DMS153 (cell line): ENCODE data around the gene INS.
"Not testable (repeated sequence)": the region's sequence is repeated elsewhere in the genome, so short reads cannot be mapped to it uniquely, and the experiment has no call there.

ENCODE experiments used
- DNase-seq: peaks from one replicate; lab custom pipeline; 2025; lab: John Stamatoyannopoulos, UW

INS gene

DNA sequence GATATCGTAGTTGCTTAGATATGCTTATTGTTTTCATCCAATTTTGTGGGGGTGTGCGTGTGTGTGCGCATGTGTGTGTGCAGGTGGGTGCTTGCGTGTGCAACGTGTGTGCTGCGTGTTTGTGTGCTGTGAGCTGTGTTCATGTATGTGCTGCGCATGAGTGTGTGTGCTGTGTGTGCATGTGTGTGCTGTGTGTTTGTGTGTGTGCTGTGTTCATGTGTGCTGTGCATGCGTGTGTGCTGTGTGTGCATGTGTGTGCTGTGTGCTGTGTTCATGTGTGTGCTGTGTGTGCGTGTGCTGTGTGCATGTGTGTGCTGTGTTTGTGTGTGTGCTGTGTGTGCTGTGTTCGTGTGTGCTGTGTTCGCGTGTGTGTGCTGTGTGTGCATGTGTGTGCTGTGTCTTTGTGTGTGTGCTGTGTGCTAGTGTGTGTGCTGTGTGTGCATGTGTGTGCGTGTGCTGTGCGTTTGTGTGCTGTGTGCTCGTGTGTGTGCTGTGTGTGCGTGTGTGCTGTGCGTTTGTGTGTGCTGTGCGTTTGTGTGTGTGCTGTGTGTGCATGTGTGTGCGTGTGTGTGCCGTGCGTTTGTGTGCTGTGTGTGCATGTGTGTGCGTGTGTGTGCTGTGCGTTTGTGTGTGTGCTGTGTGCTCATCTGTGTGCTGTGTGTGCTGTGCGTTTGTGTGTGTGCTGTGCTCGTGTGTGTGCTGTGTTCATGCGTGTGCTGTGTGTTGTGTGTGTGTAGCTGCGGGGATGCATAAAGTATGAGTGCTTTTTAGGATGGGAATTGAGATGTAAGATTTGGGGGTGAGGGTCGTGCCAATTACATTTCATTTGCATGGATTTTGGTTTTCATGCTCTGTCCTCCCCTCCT lies 29.4 kb downstream of the INS start:
- no peak for DNase-seq

DNA sequence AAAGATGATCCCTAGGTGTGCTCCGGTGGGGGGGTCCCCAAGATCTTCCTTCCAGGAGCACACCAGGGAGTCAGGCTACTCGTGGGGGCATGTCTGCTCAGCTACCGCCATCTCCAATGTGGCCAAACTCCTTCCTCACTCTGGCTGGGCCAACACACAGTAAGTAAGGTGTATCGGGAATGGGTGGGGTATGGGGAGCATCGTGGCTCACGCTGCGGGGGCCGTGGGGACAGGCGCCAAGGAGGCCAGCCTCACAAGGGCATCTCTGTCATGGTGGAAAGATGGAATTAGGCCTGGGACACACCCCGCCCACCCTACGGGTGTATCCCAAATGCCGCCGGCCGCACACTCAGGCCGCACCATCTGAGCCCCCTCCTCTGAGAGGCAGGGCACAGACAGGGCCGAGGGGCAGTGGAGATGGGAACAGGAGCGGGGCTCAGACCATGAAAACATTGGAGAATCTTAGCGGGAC lies 30.1 kb downstream of the INS start:
- no peak for DNase-seq

DNA sequence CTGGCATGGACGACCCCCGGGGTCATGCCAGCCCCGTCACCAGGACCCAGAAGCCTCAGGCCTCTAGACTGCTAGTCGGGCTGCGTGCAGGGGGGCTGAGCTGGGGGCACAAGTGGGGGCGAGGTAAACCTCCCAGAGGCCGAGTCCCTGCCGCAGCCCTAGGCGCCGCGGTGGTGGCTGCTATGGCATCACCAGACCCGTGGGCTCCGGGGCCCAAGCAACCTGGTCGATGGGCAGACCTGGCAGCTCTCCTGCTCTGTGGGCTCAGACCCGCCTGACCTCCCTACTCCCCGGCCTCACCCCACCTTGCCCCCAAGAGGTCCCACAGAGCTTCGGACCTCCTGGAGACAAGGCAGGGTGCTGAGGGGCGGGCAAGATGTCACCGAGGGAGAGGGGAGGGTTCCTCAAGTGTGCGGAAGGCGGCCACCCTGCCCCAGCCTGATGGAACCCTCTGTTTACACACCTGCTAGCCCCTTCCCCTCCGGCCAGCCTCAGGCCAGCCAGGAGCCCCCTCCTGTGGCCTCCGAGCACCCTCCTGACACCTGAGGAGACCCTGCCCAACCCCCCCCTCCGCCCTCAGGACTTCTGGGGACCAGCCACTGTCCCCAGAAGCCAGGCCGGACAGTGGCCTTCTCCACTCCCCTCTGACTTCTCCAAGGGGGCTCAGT lies 31.2 kb downstream of the INS start:
- no peak for DNase-seq

DNA sequence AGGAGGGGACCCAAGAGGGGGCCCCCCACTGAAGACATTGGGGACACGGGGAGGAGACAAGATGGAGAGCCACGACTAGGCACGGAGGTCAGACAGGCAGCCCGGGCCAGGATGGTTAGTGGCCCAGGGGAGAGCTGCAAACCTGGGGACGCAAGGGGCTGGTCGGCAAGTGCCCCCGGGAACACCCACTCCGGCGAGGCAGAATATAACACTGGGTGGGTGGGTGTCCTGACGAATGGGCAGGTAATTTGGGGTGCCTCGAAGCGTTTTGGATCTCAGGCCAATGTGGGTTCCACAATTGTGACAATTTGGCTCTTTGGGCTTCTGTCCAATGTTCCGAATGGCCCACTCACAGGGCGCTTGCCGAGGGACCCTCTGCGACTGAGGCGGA lies 31.7 kb downstream of the INS start:
- no peak for DNase-seq

DNA sequence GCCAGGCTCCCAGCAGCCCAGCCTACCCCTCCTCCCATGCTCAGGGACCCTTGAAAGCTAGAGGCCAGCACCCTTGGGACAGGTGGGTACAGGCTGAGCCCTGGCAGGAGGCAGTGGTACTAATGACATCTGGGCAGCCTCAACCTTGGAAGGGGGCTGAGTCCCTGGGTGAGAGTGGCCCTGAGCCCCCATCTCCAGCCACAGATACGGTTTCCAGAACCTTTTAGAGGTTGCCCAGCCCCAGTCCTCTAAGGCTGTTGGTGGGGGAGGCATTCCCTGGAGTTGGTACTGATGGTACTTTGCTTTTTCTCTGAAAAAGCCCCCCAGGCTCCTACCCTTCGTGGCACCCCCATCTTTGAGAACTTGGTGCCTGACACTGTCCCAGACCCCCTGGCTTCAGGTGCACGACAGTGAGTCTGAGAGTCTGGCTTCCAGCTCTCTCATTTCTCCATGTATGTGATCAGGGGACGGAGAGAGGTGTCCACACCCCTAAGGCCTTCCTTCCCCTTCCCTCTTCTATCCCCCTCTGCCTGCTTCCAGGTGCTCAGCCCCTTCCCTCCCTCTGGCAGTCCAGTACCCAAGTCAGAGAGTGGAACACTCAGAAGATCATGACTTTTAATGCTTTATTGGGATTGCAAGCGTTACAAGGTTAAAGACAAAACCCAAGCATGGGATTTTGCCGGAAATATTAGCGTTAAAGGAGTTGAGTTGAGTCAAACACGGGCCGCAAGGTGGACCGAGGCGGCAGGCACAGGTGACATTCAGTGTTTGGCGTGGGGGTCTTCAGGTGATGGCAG lies 32.3 kb downstream of the INS start:
- no peak for DNase-seq

DNA sequence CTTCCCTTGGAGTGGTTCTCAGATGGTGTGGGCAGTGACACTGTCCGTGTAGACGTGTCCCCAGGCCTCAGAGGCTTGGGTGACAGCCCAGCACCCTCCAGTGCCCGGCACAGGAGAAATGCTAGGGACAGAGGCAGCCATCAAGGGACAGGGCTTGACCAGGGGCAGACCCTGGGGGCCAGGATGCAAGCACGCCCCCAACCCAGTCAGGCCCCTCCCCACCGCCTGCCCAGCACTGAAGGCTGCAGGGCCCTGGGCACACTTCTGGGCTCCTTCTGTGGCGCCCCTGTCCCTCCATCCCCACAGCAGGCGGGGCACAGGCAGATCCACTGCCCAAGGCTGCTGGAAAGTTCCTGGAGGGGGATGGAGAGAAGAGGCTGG lies 32.9 kb downstream of the INS start:
- no peak for DNase-seq

DNA sequence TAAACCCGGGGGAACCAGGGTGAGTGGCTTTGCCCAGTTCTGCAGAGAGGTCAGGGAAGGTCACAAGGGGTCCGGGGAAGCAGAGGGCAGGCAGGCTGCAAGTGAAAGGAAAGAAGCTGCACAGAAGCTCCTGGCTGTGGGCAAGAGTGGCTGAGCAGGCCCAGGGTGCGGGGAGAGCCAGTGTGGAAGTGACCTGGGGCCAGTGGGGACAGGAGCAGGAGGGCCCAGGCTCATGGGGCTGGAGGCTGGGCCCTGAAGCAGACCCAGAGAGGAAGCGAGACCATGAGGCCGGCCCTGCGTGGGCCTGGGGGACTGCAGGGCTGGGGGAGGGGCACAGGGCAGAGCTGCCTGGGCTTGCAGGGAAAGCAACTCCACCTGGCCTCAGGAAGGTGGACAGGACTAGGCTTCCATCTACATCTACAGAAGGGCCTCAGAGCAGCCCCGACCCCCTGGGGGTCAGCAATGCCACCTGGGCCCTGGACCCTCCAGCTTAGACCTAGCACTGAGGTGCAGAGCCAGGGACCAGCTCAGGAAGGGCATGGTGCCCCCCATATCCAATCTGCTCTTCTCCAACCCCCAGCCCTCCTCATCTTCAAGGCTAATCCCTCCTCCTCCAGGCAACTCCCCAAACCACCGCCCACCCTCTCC lies 33.4 kb downstream of the INS start:
- DNase-seq, result no peak

DNA sequence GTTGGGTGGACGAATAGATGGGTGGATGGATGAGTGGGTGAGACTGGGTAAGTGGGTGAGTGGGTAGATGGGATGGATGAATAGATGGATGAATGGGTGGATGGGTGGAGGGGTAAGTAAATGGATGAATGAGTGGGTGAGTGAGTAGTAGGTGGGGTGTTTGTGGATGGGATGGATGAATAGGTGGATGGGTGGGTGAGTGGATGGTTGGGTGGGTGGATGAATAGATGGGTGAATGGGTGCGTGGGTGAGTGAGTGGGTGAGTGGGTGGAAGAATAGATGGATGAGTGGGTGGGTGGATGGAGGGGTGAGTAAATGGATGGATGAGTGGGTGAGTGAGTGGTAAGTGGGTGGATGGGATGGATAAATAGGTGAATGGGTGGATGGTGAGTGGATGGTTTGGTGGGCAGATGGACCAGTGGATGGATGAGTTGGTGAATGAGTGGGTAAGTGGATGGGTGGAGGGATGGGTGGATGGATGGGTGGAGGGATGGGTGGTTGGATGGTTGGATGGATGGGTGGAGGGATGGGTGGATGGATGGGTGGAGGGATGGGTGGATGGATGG lies 34.4 kb downstream of the INS start:
- DNase-seq, result no peak

DNA sequence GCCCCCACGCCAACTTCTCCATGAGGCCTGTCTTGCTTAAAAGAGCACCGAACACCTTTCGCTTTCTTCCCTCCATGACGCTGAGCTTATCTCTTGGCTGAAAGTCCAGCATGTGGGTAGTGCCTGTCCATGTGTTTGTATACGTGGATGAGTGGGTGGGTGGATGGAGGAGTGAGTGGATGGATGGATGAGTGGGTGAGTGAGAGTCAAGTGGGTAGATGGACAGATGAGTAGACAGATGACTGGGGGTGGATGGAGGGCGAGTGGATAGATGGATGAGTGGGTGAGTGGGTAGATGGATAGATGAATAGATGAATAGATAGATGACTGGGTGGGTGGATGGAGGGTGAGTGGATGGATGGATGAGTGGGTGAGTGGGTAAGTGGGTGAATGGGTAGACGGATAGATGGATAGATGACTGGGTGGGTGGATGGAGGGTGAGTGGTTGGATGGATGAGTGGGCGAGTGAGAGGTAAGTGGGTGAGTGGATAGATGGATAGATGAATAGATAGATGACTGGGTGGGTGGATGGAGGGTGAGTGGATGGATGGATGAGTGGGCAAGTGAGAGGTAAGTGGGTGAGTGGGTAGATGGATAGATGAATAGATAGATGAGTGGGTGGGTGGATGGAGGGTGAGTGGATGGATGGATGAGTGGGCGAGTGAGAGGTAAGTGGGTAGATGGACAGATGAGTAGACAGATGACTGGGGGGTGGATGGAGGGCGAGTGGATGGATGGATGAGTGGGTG lies 36.1 kb downstream of the INS start:
- DNase-seq, result not testable (repeated sequence)

DNA sequence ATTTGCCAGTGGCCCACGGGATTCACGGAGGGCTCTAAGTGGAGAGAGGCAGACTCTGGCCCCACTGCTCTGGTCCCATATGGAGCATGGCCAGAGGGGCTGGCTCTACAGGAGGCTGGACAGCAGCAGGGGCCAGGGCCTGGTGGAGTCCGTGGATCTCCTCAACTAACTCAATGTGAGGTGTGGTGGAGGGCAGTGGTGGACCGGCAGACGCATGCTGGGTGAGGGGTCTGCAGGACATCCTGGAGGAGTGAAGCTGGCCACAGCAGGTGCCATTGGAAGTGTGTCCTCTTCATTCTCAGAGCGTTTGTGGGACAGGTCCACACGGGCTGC lies 37.4 kb downstream of the INS start:
- no peak for DNase-seq

DNA sequence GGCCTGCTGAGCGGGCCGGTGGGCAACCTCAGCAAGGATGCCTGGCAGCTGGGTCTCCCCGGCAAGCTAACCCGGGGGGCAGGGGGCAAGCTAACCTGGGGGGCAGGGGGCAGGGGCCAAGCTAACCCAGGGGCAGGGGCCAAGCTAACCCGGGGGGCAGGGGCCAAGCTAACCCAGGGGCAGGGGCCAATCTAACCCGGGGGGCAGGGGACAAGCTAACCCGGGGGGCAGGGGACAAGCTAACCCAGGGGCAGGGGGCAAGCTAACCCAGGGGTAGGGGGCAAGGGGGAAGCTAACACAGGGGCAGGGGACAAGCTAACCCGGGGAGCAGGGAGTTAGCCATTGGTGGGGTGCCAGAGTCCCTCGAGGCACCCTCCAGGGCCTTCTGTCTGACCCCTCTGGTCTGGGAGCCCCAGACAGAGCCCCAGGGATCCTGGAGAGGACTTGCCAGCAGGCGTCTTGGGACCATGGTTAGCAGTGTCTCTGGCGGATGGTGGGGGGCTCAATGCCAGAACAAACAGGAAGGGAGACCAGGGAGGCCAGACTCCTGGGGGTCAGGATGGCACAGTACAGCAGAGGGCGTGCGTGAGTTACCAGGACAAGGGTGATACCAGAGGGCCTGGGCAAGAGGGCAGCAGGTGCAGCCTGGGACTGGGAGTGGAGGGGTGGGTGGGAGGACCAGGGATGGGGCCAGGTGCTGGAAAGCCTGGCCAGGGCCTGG lies 37.9 kb downstream of the INS start:
- no peak for DNase-seq

DNA sequence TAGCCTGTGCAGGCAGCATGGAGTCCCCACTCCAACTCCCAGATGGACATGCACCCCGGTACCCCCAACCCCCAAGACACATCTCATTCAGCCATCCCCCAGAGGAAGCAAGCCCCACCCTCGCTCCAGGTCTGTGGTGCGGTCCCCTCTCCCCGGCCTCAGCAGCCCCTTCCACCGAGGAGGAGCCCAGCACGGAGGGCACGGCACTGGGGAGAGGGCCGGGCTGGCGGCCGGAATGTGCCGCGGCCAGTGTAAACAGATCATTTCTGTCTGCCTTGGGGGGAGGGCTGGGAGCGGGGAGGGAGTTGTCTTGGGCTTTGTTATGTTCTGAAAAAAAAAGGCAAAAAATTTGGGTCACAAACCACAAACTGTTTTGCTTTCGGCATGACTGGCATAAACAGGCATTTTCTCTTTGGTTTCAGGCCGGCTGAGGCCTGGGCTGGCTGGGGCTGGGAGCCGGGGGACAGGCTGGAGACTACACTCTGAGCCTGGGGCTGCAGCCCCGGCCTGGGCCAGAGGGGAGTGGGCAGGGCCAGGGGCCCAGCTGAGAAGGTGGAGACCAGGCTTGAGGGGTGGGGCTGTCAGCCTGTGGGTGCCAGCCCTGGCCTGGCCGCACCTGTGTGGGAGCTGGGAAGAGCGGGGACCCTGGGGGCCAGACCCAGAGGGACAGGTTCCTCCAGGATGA lies 38.6 kb downstream of the INS start:
- no peak for DNase-seq

DNA sequence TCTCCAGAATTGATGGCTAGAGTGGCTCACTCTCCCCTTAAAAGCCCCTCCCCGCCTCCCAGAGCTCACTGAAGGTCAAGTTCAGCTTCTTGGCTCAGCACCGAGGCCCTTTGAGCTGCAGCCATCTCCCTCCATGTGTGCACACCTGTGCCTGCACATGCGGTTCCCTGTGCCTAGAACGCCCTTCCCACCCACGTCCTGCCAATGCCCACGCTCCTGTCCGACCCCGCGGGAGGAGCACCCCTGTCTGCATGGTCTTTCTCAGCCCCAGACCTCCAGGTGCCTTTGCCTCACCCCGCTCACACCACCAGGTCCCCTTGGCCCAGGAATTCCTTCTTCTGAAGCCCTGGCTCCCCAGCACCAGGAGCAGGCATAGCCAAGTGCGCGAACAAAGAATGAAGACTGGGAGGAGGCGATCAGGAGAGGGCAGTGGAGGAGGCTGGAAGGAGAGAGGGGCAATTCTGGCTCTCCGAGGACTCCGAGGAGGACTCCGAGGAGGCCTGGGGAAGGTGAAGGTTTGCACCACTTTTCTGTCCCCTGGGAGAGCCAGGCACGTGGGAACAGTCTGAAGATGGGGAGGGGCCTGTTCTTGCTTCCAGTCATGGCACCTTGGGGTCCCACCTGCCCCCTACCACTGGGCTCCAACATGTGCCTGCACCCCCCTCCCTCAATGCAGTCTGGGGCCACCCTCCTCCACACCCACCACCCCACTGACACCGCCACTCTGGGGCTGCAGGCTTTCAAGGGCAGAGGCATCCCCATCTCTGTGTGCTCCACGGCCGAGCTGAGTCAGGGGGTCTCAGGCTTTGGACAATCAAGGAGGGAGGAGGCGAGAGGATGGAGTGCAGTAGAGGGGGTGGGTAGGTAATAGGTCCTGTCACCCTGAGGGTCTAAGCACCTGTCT lies 39.5 kb downstream of the INS start:
- DNase-seq, result no peak

DNA sequence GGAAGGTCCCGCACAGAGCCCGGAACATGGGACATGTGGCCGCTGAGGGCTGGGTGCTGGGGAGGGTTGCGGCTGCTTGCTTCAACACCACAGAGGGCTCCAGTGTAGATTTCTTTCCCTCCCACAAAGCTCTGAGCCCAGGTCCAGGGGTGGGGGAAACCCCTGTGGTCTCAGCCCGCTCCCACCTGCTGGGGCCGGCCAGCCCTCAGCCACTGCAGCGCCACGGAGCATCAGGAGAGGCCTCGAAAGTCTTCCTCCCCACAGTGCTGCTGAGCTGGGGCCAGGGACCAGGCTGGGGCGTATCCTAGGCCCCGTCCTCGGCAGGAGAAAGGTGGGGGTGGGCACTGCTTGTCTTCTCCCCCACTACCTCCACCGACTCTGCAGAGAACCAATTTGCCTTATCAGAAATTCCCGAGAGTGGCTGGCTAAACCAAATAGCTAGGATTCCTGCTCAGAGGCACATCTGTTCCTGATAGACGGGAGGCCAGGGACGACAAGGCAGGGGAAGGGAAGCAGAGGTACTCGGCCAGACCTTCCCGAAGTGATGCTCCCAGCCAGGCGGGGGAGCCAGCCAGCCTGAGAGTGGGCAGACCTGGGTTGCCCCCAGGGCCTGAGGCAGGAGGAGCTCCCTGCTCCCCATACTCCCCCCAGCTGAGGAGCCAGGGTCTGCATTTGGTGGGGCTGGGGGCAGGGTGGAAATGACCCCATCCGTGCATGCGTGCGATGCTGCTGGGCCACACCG lies 40.5 kb downstream of the INS start:
- no peak for DNase-seq

DNA sequence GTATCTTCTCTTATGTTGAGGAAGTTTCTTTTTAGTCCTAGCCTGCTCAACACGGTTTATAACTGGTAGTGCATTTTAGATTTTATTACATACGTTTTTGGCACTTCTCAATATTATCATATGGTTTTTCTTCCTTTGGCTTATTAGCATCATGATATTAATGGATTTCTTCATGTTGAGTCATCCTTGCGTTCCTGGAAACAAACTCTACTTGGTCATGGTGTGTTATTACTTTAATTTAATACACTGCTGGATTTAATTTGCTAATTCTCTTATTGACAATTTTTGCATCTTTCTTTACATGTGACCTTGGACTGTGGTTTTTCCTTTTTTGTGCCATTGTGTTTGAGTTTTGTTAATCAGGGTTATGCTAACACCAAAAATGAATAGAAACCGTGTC lies 42.3 kb downstream of the INS start:
- no peak for DNase-seq

DNA sequence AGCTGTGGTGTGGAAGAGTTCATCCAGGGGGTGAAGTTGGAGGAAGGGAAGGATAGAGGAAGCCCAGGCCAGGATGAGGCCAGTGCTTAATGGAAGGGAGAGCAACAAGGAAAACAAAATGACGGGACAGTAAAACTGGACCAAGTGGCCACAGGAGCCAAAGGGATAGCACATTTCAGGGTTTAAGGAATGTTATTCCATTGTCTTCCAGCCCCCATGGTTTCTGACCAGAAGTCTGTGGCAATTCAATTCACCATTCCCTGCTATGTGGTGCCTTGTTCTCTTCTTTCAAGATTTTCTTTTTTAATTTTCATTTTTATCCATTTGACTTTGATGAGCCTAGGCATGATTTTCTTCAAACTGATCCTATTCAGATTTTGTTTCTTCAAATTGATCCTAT lies 44.3 kb downstream of the INS start:
- no peak for DNase-seq

DNA sequence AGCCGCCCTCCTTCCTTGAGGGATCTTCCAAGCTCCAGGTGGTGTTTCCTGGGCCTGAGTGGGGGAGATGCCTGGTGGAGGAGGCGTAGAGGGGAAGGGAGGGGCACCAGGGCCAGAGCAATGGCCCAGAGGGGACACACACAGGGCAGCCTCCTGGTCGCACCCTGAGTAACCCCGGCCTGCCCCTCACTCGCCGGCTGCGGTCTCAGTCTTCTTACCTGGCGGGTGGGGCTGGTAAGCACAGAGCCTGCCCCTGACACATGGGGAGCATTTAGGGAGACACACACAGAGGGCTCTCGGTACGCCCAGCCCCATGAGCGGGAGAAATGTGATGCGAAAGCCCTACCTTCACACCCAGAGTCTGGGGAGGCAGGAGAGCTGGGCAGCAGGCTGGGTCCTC lies 45.7 kb downstream of the INS start:
- no peak for DNase-seq
